ENCODE results near the gene IL12RB2.

IL12RB2 gene

GRCh38 chr1:67308136-67308535 is 463 bp downstream of the IL12RB2 start:
- peaks cover 0 to 5% of the 10 kb centered on the region in 2 donors for H3K27me3 ChIP-seq (ENCODE audit: control insufficient read depth in 2 of 2, insufficient read depth in 2 of 2, low read length in 2 of 2)
- H3K36me3 ChIP-seq (ENCODE audit: control insufficient read depth in 2 of 2, insufficient read depth in 2 of 2, low read length in 2 of 2): no peaks in the 10 kb centered on the region
- no peaks in the 10 kb centered on the region for H3K9me3 ChIP-seq (ENCODE audit: control insufficient read depth in 2 of 2, low read length in 2 of 2)
- peak overlapping the region in 1 of 2 donors; percentile 3 for H3K4me3 ChIP-seq (ENCODE audit: low read length in 2 of 2)
- H3K27ac ChIP-seq (ENCODE audit: low read depth in 2 of 2, low read length in 2 of 2): no peak overlapping the region
- peaks cover 3% of the 10 kb centered on the region in 2 donors for H3K4me1 ChIP-seq (ENCODE audit: control insufficient read depth in 2 of 2, insufficient read depth in 2 of 2, low read length in 2 of 2)
- H3K9ac ChIP-seq (ENCODE audit: low read depth in 1 of 2, low read length in 2 of 2): no peak overlapping the region

- Histone ChIP-seq H3K36me3 (ENCODE audit: control insufficient read depth in 2 of 2, insufficient read depth in 2 of 2, low read length in 2 of 2) (no peaks in the 10 kb centered on the region), H3K27ac (ENCODE audit: low read depth in 2 of 2, low read length in 2 of 2) (no peak overlapping the region), H3K9me3 (ENCODE audit: control insufficient read depth in 2 of 2, low read length in 2 of 2) (no peaks in the 10 kb centered on the region), H3K9ac (ENCODE audit: low read depth in 1 of 2, low read length in 2 of 2) (no peak overlapping the region), H3K27me3 (ENCODE audit: control insufficient read depth in 2 of 2, insufficient read depth in 2 of 2, low read length in 2 of 2) (peaks cover 0 to 5% of the 10 kb centered on the region in 2 donors), H3K4me3 (ENCODE audit: low read length in 2 of 2) (no peak overlapping the region), H3K4me1 (ENCODE audit: control insufficient read depth in 2 of 2, insufficient read depth in 2 of 2, low read length in 2 of 2) (no peaks in the 10 kb centered on the region)
Observed at GRCh38 chr1:67312615-67313014, 4.9 kb downstream of the IL12RB2 start.

GRCh38 chr1:67313934-67314671 is 6.4 kb downstream of the IL12RB2 start:
- no peaks in the 10 kb centered on the region for H3K9me3 ChIP-seq (ENCODE audit: control insufficient read depth in 2 of 2, low read length in 2 of 2)
- H3K4me1 ChIP-seq (ENCODE audit: control insufficient read depth in 2 of 2, insufficient read depth in 2 of 2, low read length in 2 of 2): no peaks in the 10 kb centered on the region

GRCh38 chr1:67314696-67315095 is 7.0 kb downstream of the IL12RB2 start:
- no peaks in the 10 kb centered on the region for H3K4me1 ChIP-seq (ENCODE audit: control insufficient read depth in 2 of 2, insufficient read depth in 2 of 2, low read length in 2 of 2)
- H3K4me3 ChIP-seq (ENCODE audit: low read length in 2 of 2): no peak overlapping the region
- H3K36me3 ChIP-seq (ENCODE audit: control insufficient read depth in 2 of 2, insufficient read depth in 2 of 2, low read length in 2 of 2): no peaks in the 10 kb centered on the region
- H3K27me3 ChIP-seq (ENCODE audit: control insufficient read depth in 2 of 2, insufficient read depth in 2 of 2, low read length in 2 of 2): no peaks in the 10 kb centered on the region
- H3K27ac ChIP-seq (ENCODE audit: low read depth in 2 of 2, low read length in 2 of 2): no peak overlapping the region
- no peak overlapping the region for H3K9ac ChIP-seq (ENCODE audit: low read depth in 1 of 2, low read length in 2 of 2)
- no peaks in the 10 kb centered on the region for H3K9me3 ChIP-seq (ENCODE audit: control insufficient read depth in 2 of 2, low read length in 2 of 2)

More at GRCh38 chr1:67313934-67314671, 6.4 kb downstream of the IL12RB2 start:
- H3K4me3 ChIP-seq (ENCODE audit: low read length in 2 of 2): no peak overlapping the region
- no peaks in the 10 kb centered on the region for H3K36me3 ChIP-seq (ENCODE audit: control insufficient read depth in 2 of 2, insufficient read depth in 2 of 2, low read length in 2 of 2)
- no peak overlapping the region for H3K9ac ChIP-seq (ENCODE audit: low read depth in 1 of 2, low read length in 2 of 2)
- H3K27me3 ChIP-seq (ENCODE audit: control insufficient read depth in 2 of 2, insufficient read depth in 2 of 2, low read length in 2 of 2): no peaks in the 10 kb centered on the region
- H3K27ac ChIP-seq (ENCODE audit: low read depth in 2 of 2, low read length in 2 of 2): no peak overlapping the region

- H3K9me3 ChIP-seq (ENCODE audit: control insufficient read depth in 2 of 2, low read length in 2 of 2): no peaks in the 10 kb centered on the region
Observed at GRCh38 chr1:67316180-67316902, 8.7 kb downstream of the IL12RB2 start.

GRCh38 chr1:67316918-67317317 is 9.2 kb downstream of the IL12RB2 start:
- Histone ChIP-seq H3K9me3 (ENCODE audit: control insufficient read depth in 2 of 2, low read length in 2 of 2) (no peaks in the 10 kb centered on the region), H3K9ac (ENCODE audit: low read depth in 1 of 2, low read length in 2 of 2) (no peak overlapping the region), H3K4me1 (ENCODE audit: control insufficient read depth in 2 of 2, insufficient read depth in 2 of 2, low read length in 2 of 2) (no peaks in the 10 kb centered on the region), H3K36me3 (ENCODE audit: control insufficient read depth in 2 of 2, insufficient read depth in 2 of 2, low read length in 2 of 2) (no peaks in the 10 kb centered on the region), H3K4me3 (ENCODE audit: low read length in 2 of 2) (no peak overlapping the region), H3K27me3 (ENCODE audit: control insufficient read depth in 2 of 2, insufficient read depth in 2 of 2, low read length in 2 of 2) (no peaks in the 10 kb centered on the region), H3K27ac (ENCODE audit: low read depth in 2 of 2, low read length in 2 of 2) (no peak overlapping the region)

More at GRCh38 chr1:67316180-67316902, 8.7 kb downstream of the IL12RB2 start:
- Histone ChIP-seq H3K27me3 (ENCODE audit: control insufficient read depth in 2 of 2, insufficient read depth in 2 of 2, low read length in 2 of 2) (no peaks in the 10 kb centered on the region), H3K27ac (ENCODE audit: low read depth in 2 of 2, low read length in 2 of 2) (no peak overlapping the region), H3K4me1 (ENCODE audit: control insufficient read depth in 2 of 2, insufficient read depth in 2 of 2, low read length in 2 of 2) (no peaks in the 10 kb centered on the region), H3K36me3 (ENCODE audit: control insufficient read depth in 2 of 2, insufficient read depth in 2 of 2, low read length in 2 of 2) (no peaks in the 10 kb centered on the region), H3K4me3 (ENCODE audit: low read length in 2 of 2) (no peak overlapping the region), H3K9ac (ENCODE audit: low read depth in 1 of 2, low read length in 2 of 2) (no peak overlapping the region)

- no peak overlapping the region for H3K9ac ChIP-seq (ENCODE audit: low read depth in 1 of 2, low read length in 2 of 2)
- H3K4me1 ChIP-seq (ENCODE audit: control insufficient read depth in 2 of 2, insufficient read depth in 2 of 2, low read length in 2 of 2): no peaks in the 10 kb centered on the region
- no peak overlapping the region for H3K27ac ChIP-seq (ENCODE audit: low read depth in 2 of 2, low read length in 2 of 2)
- H3K9me3 ChIP-seq (ENCODE audit: control insufficient read depth in 2 of 2, low read length in 2 of 2): no peaks in the 10 kb centered on the region
- no peaks in the 10 kb centered on the region for H3K36me3 ChIP-seq (ENCODE audit: control insufficient read depth in 2 of 2, insufficient read depth in 2 of 2, low read length in 2 of 2)
- H3K4me3 ChIP-seq (ENCODE audit: low read length in 2 of 2): no peak overlapping the region
- no peaks in the 10 kb centered on the region for H3K27me3 ChIP-seq (ENCODE audit: control insufficient read depth in 2 of 2, insufficient read depth in 2 of 2, low read length in 2 of 2)
Observed at GRCh38 chr1:67317803-67318202, 10.1 kb downstream of the IL12RB2 start.

- Histone ChIP-seq H3K4me1 (ENCODE audit: control insufficient read depth in 2 of 2, insufficient read depth in 2 of 2, low read length in 2 of 2) (no peaks in the 10 kb centered on the region), H3K4me3 (ENCODE audit: low read length in 2 of 2) (no peak overlapping the region), H3K9me3 (ENCODE audit: control insufficient read depth in 2 of 2, low read length in 2 of 2) (no peaks in the 10 kb centered on the region), H3K36me3 (ENCODE audit: control insufficient read depth in 2 of 2, insufficient read depth in 2 of 2, low read length in 2 of 2) (no peaks in the 10 kb centered on the region), H3K9ac (ENCODE audit: low read depth in 1 of 2, low read length in 2 of 2) (no peak overlapping the region), H3K27ac (ENCODE audit: low read depth in 2 of 2, low read length in 2 of 2) (no peak overlapping the region), H3K27me3 (ENCODE audit: control insufficient read depth in 2 of 2, insufficient read depth in 2 of 2, low read length in 2 of 2) (no peaks in the 10 kb centered on the region)
Observed at GRCh38 chr1:67322442-67322841, 14.8 kb downstream of the IL12RB2 start.

- Histone ChIP-seq H3K27me3 (ENCODE audit: control insufficient read depth in 2 of 2, insufficient read depth in 2 of 2, low read length in 2 of 2) (no peaks in the 10 kb centered on the region), H3K9ac (ENCODE audit: low read depth in 1 of 2, low read length in 2 of 2) (no peak overlapping the region), H3K9me3 (ENCODE audit: control insufficient read depth in 2 of 2, low read length in 2 of 2) (no peaks in the 10 kb centered on the region), H3K36me3 (ENCODE audit: control insufficient read depth in 2 of 2, insufficient read depth in 2 of 2, low read length in 2 of 2) (no peaks in the 10 kb centered on the region), H3K4me3 (ENCODE audit: low read length in 2 of 2) (no peak overlapping the region), H3K27ac (ENCODE audit: low read depth in 2 of 2, low read length in 2 of 2) (no peak overlapping the region), H3K4me1 (ENCODE audit: control insufficient read depth in 2 of 2, insufficient read depth in 2 of 2, low read length in 2 of 2) (no peaks in the 10 kb centered on the region)
Observed at GRCh38 chr1:67323087-67323486, 15.4 kb downstream of the IL12RB2 start.

GRCh38 chr1:67324068-67324467 is 16.4 kb downstream of the IL12RB2 start:
- Histone ChIP-seq H3K27ac (ENCODE audit: low read depth in 2 of 2, low read length in 2 of 2) (no peak overlapping the region), H3K27me3 (ENCODE audit: control insufficient read depth in 2 of 2, insufficient read depth in 2 of 2, low read length in 2 of 2) (no peaks in the 10 kb centered on the region), H3K9ac (ENCODE audit: low read depth in 1 of 2, low read length in 2 of 2) (no peak overlapping the region), H3K9me3 (ENCODE audit: control insufficient read depth in 2 of 2, low read length in 2 of 2) (no peaks in the 10 kb centered on the region), H3K4me3 (ENCODE audit: low read length in 2 of 2) (no peak overlapping the region), H3K36me3 (ENCODE audit: control insufficient read depth in 2 of 2, insufficient read depth in 2 of 2, low read length in 2 of 2) (no peaks in the 10 kb centered on the region), H3K4me1 (ENCODE audit: control insufficient read depth in 2 of 2, insufficient read depth in 2 of 2, low read length in 2 of 2) (no peaks in the 10 kb centered on the region)
